K562 (cell line): Measurements from ENCODE around the gene EHBP1L1.
A peak's percentile ranks its signal among the peaks of the same experiment; 100 is the strongest.

Experiments
- AFF1 ChIP-seq, 2 experiments: fragments of 450-650 bp; IDR thresholded peaks; 2 replicates each; pipeline ENCODE4 v1.6.1; 2018; ENCODE audit warnings: mild to moderate bottlenecking in 2 of 2, low read depth in 1 of 2; ENCODE audit not compliant: partially characterized antibody in 2 of 2
- FOSL1 ChIP-seq: fragments of 200-800 bp; sonication (Bioruptor generic); conservative IDR thresholded peaks from 2 replicates; pipeline ENCODE4 v1.6.1; 2016; ENCODE audit warnings: missing genetic modification characterization, missing compliant biosample characterization
- HNRNPUL1 ChIP-seq: fragments of 200-400 bp; formaldehyde crosslinking; IDR thresholded peaks from 2 replicates; pipeline ENCODE4 v1.6.1; 2017; ENCODE audit warnings: low read length
- HSF4 ChIP-seq: fragments of 250-450 bp; sonication (Bioruptor Pico); IDR thresholded peaks from 2 replicates; pipeline ENCODE4 v2.1.2; 2022; ENCODE audit warnings: mild to moderate bottlenecking, moderate library complexity, borderline replicate concordance
- JUND ChIP-seq, 2 experiments: IDR thresholded peaks; 2 replicates in 1 of 2; 3 replicates in 1 of 2; pipeline ENCODE4 v1.6.1; 2011; ENCODE audit warnings: borderline replicate concordance in 2 of 2, low read depth in 2 of 2, low read length in 2 of 2, improper control_type of control experiment in 1 of 2, missing biosample characterization in 1 of 2, missing genetic modification characterization in 1 of 2, missing genetic modification reagents in 1 of 2
- POLR2AphosphoS5 ChIP-seq: IDR thresholded peaks from 2 replicates; pipeline ENCODE4 v1.6.1; 2011; ENCODE audit warnings: mild to moderate bottlenecking, low read depth, low read length, moderate library complexity; ENCODE audit not compliant: control insufficient read depth, insufficient read depth
- SAP30 ChIP-seq: fragments of 200-600 bp; sonication (generic); IDR thresholded peaks from 2 replicates; pipeline ENCODE4 v1.6.1; 2012; ENCODE audit warnings: borderline replicate concordance, low read depth, mild to moderate bottlenecking, moderate library complexity, low read length, control low read depth, inconsistent platforms; ENCODE audit not compliant: insufficient read depth, poor library complexity, severe bottlenecking
- TBP ChIP-seq: optimal IDR thresholded peaks from 2 replicates; pipeline ENCODE3; 2011; ENCODE audit warnings: low read depth, low read length, improper control_type of control experiment
- TCF7 ChIP-seq: sonication (generic); IDR thresholded peaks from 2 replicates; pipeline ENCODE4 v1.6.1; 2016; ENCODE audit warnings: antibody characterized with exemption, borderline replicate concordance
- ZBTB11 ChIP-seq, 3 experiments: fragments of 200-800 bp in 1 of 3; fragments of 250-450 bp in 1 of 3; fragments of 450-650 bp in 1 of 3; sonication (Bioruptor Pico) in 1 of 3; sonication (Bioruptor generic) in 1 of 3; formaldehyde crosslinking in 1 of 3; IDR thresholded peaks; 2 replicates each; pipeline versions ENCODE4 v1.6.1 to v1.8.0; 2016 to 2022; ENCODE audit warnings: mild to moderate bottlenecking in 2 of 3, missing genetic modification characterization in 2 of 3, missing compliant biosample characterization in 1 of 3, moderate library complexity in 1 of 3
- ZNF253 ChIP-seq: fragments of 250-450 bp; sonication (Bioruptor Pico); conservative IDR thresholded peaks from 2 replicates; pipeline ENCODE4 v1.6.1; 2021; ENCODE audit warnings: mild to moderate bottlenecking
- ZNF347 ChIP-seq: fragments of 450-650 bp; formaldehyde crosslinking; IDR thresholded peaks from 2 replicates; pipeline ENCODE4 v1.4.0; 2020; ENCODE audit warnings: low read depth, mild to moderate bottlenecking, moderate library complexity
- TF ChIP-seq, protein P1 (sequence below): sonication (generic); formaldehyde crosslinking; IDR thresholded peaks from 2 replicates; pipeline ENCODE4 v1.8.1; 2023; ENCODE audit warnings: mild to moderate bottlenecking, missing genetic modification reagents
- TF ChIP-seq, protein P2 (sequence below): sonication (generic); formaldehyde crosslinking; IDR thresholded peaks from 2 replicates; pipeline ENCODE4 v1.8.1; 2022; ENCODE audit warnings: missing genetic modification reagents

- TF ChIP-seq ZNF253 (CRISPR knock-in tag) (no peak), ZBTB11 (CRISPR knock-in tag; IDR thresholded peaks at IDR 0.05) (peak in 1 of 3 experiments; percentile 80; a peak in 4 of 6 replicates), HSF4 (CRISPR knock-in tag) (no peak), ZNF347 (CRISPR knock-in tag) (no peak), AFF1 (IDR thresholded peaks at IDR 0.05; ENCODE audit: low read depth in 1 of 2, partially characterized antibody in 2 of 2) (no peak), HNRNPUL1 (no peak), FOSL1 (tag) (no peak), TCF7 (no peak), POLR2AphosphoS5 (peak; percentile 18; the same call in 1 of the 2 replicates), JUND (IDR thresholded peaks at IDR 0.05; ENCODE audit: borderline replicate concordance, low read depth, low read length) (0 out of 2 replicates have a peak, but pooled peaks have one; percentile 2), JUND (tag; IDR thresholded peaks at IDR 0.05; ENCODE audit: borderline replicate concordance, low read depth, low read length) (no peak), TBP (peak; percentile 19), SAP30 (peak; percentile 65)
- TF ChIP-seq, protein P1, sequence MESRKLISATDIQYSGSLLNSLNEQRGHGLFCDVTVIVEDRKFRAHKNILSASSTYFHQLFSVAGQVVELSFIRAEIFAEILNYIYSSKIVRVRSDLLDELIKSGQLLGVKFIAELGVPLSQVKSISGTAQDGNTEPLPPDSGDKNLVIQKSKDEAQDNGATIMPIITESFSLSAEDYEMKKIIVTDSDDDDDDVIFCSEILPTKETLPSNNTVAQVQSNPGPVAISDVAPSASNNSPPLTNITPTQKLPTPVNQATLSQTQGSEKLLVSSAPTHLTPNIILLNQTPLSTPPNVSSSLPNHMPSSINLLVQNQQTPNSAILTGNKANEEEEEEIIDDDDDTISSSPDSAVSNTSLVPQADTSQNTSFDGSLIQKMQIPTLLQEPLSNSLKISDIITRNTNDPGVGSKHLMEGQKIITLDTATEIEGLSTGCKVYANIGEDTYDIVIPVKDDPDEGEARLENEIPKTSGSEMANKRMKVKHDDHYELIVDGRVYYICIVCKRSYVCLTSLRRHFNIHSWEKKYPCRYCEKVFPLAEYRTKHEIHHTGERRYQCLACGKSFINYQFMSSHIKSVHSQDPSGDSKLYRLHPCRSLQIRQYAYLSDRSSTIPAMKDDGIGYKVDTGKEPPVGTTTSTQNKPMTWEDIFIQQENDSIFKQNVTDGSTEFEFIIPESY (CRISPR knock-in tag), result no peak
- TF ChIP-seq, protein P2, sequence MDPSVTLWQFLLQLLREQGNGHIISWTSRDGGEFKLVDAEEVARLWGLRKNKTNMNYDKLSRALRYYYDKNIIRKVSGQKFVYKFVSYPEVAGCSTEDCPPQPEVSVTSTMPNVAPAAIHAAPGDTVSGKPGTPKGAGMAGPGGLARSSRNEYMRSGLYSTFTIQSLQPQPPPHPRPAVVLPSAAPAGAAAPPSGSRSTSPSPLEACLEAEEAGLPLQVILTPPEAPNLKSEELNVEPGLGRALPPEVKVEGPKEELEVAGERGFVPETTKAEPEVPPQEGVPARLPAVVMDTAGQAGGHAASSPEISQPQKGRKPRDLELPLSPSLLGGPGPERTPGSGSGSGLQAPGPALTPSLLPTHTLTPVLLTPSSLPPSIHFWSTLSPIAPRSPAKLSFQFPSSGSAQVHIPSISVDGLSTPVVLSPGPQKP (CRISPR knock-in tag), result no peak
Measured at GRCh38 chr11:65546217-65546958, 29.5 kb upstream of the EHBP1L1 start.
